Inferior parietal cortex (tissue), 1 donor: Measurements from ENCODE around the gene GMFB.
A peak's percentile ranks its signal among the peaks of the same experiment; 100 is the strongest.

ENCODE experiments used
- DNase-seq: peaks from one replicate; pipeline ENCODE4 v3.0.0-alpha.2; 2016; ENCODE audit errors: extremely low spot score

Gene GMFB

GRCh38 chr14:54490445-54491175 lies 1.8 kb upstream of the GMFB start:
- DNase-seq: no peak

- DNase-seq: no peak
Observed at GRCh38 chr14:54489731-54490444, 1.1 kb upstream of the GMFB start.

GRCh38 chr14:54489318-54489683 lies 521 bp upstream of the GMFB start:
- no peak for DNase-seq

- DNase-seq: no peak
Observed at GRCh38 chr14:54488318-54488645, 498 bp downstream of the GMFB start.

- DNase-seq: no peak
Observed at GRCh38 chr14:54487771-54488170, 1.0 kb downstream of the GMFB start.

- no peak for DNase-seq
Observed at GRCh38 chr14:54486685-54487084, 2.1 kb downstream of the GMFB start.

- no peak for DNase-seq
Observed at GRCh38 chr14:54483846-54484245, 4.9 kb downstream of the GMFB start.

- DNase-seq: peak; percentile 1
Observed at GRCh38 chr14:54483073-54483745, 5.6 kb downstream of the GMFB start.

- peak; percentile 0 for DNase-seq
Observed at GRCh38 chr14:54481695-54482094, 7.1 kb downstream of the GMFB start.

- DNase-seq: no peak
Observed at GRCh38 chr14:54480830-54481562, 7.8 kb downstream of the GMFB start.

- no peak for DNase-seq
Observed at GRCh38 chr14:54478636-54479215, 10.1 kb downstream of the GMFB start.

- DNase-seq: no peak
Observed at GRCh38 chr14:54475911-54476310, 12.9 kb downstream of the GMFB start.

- DNase-seq: no peak
Observed at GRCh38 chr14:54475187-54475899, 13.4 kb downstream of the GMFB start.

GRCh38 chr14:54474232-54474793 lies 14.5 kb downstream of the GMFB start:
- no peak for DNase-seq

GRCh38 chr14:54472315-54472714 lies 16.5 kb downstream of the GMFB start:
- DNase-seq: no peak

- no peak for DNase-seq
Observed at GRCh38 chr14:54471641-54472040, 17.1 kb downstream of the GMFB start.

- DNase-seq: no peak
Observed at GRCh38 chr14:54470701-54471100, 18.1 kb downstream of the GMFB start.

- DNase-seq: no peak
Observed at GRCh38 chr14:54467280-54467679, 21.5 kb downstream of the GMFB start.

GRCh38 chr14:54465654-54466053 lies 23.1 kb downstream of the GMFB start:
- no peak for DNase-seq

GRCh38 chr14:54462048-54462447 lies 26.7 kb downstream of the GMFB start:
- no peak for DNase-seq

- no peak for DNase-seq
Observed at GRCh38 chr14:54459106-54459505, 29.7 kb downstream of the GMFB start.
